Uterus (tissue), 4 donors: ENCODE results near the gene ZNF865. TPM values are rescaled to one million over a fixed set of nuclear protein-coding genes. Genes with fewer than 3 reads are reported as not detected.

Source experiments
- DNase-seq, 2 donors: peaks; one replicate each; pipeline ENCODE4 v3.0.0-alpha.2; 2019 to 2020
- H3K27ac ChIP-seq, 2 donors: fragments of 200-600 bp; sonication (generic); 1 replicate in 1 of 2; 2 replicates in 1 of 2; pipeline ENCODE4 v1.5.1; 2016 to 2018
- H3K27me3 ChIP-seq, 2 donors: fragments of 200-600 bp; sonication (generic); one replicate each; pipeline ENCODE4 v1.5.1; 2018 to 2019; ENCODE audit warnings: control low read depth in 1 of 2
- H3K36me3 ChIP-seq, 2 donors: fragments of 200-600 bp; sonication (generic); one replicate each; pipeline ENCODE4 v1.5.1; 2019; ENCODE audit warnings: control low read depth in 1 of 2
- H3K4me1 ChIP-seq, 2 donors: fragments of 200-600 bp; sonication (generic); one replicate each; pipeline ENCODE4 v1.5.1; 2018 to 2019; ENCODE audit warnings: control low read depth in 1 of 2
- H3K4me3 ChIP-seq, 2 donors: fragments of 200-600 bp; sonication (generic); 1 replicate in 1 of 2; 2 replicates in 1 of 2; pipeline ENCODE4 v1.5.1; 2018 to 2019; ENCODE audit warnings: mild to moderate bottlenecking in 1 of 2
- H3K9me3 ChIP-seq, 2 donors: fragments of 200-600 bp; sonication (generic); one replicate each; pipeline ENCODE4 v1.5.1; 2019; ENCODE audit warnings: control low read depth in 1 of 2
- POLR2A ChIP-seq, 2 donors: fragments of 450-650 bp; IDR thresholded peaks; one replicate each; pipeline ENCODE4 v1.6.1; 2016; ENCODE audit warnings: antibody characterized with exemption in 2 of 2, mild to moderate bottlenecking in 1 of 2, moderate library complexity in 1 of 2
- intact Hi-C: fragments of 100-400 bp; cut with DNase I; formaldehyde crosslinking; loops from one replicate; pipeline ENCODE4 v1.15.1; 2023; ENCODE audit warnings: low total_unique reads
- total RNA-seq, 4 donors: library from RNA; depleted of rRNA in 3 of 4; stranded (reverse); fragments of >200 nt in 3 of 4; gene quantifications; one replicate each; pipeline versions ENCODE4 v1.1.0 to v1.2.4, GENCODE V29; 2014 to 2023
- TF ChIP-seq, protein P1 (sequence below), 4 experiments: fragments of 200-600 bp in 2 of 4; fragments of 450-650 bp in 2 of 4; sonication (generic) in 2 of 4; IDR thresholded peaks; one replicate each; pipeline ENCODE4 v1.5.1; 2016 to 2019; ENCODE audit warnings: antibody characterized with exemption in 4 of 4, mild to moderate bottlenecking in 2 of 4, moderate library complexity in 1 of 4
- donor health status: DM: yes; HTN: yes; CAD: no.

Gene ZNF865
- total RNA-seq, 4 donors from 2014 or later = 2.0 to 24.2 (median 3.2) TPM; not detected in 1

GRCh38 chr19:55624109-55625003, 18.9 kb downstream of the ZNF865 start, which contains the start of gene ZNF784:
ZNF784 (minus strand) TSS chr19:55624566; CDS start chr19:55624561, 5 bp downstream.
- Histone ChIP-seq H3K9me3 (no peaks in the 10 kb centered on the region), H3K36me3 (no peaks in the 10 kb centered on the region), H3K27ac (peak within 1 kb of the TSS; percentile 94 to 99), H3K27me3 (no peaks in the 10 kb centered on the region), H3K4me1 (no peaks in the 10 kb centered on the region), H3K4me3 (peak within 1 kb of the TSS; percentile 58 to 70)
- DNase-seq = peak; percentile 92 to 93
- intact Hi-C loops = no loop called here
- TF ChIP-seq POLR2A (IDR thresholded peaks at IDR 0.05) = peak; percentile 30 to 69
- TF ChIP-seq, protein P1, sequence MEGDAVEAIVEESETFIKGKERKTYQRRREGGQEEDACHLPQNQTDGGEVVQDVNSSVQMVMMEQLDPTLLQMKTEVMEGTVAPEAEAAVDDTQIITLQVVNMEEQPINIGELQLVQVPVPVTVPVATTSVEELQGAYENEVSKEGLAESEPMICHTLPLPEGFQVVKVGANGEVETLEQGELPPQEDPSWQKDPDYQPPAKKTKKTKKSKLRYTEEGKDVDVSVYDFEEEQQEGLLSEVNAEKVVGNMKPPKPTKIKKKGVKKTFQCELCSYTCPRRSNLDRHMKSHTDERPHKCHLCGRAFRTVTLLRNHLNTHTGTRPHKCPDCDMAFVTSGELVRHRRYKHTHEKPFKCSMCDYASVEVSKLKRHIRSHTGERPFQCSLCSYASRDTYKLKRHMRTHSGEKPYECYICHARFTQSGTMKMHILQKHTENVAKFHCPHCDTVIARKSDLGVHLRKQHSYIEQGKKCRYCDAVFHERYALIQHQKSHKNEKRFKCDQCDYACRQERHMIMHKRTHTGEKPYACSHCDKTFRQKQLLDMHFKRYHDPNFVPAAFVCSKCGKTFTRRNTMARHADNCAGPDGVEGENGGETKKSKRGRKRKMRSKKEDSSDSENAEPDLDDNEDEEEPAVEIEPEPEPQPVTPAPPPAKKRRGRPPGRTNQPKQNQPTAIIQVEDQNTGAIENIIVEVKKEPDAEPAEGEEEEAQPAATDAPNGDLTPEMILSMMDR (IDR thresholded peaks at IDR 0.05) = no peak

DNA sequence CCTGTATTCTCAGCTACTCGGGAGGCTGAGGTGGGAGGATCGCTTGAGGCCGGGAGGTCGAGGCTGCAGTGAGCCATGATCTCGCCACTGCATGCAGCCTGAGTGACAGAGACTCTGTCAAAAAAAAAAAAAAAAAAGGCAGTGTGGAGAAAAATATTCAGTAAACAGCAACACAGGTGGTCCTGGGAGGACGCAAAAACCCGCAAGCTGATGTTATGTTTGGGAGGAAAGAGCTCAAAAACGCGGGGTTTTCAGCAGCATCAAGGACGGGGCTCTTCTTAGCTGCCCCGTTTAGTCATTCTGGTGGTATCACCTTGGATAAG, 19.5 kb downstream of the ZNF865 start:
- Histone ChIP-seq H3K4me3 (peak overlapping the region; percentile 58 to 70), H3K4me1 (no peaks in the 10 kb centered on the region), H3K27me3 (no peaks in the 10 kb centered on the region), H3K27ac (peak overlapping the region; percentile 94 to 99), H3K36me3 (no peaks in the 10 kb centered on the region), H3K9me3 (no peaks in the 10 kb centered on the region)
- TF ChIP-seq POLR2A (IDR thresholded peaks at IDR 0.05) = no peak
- TF ChIP-seq, protein P1 (IDR thresholded peaks at IDR 0.05) = no peak
- no peak for DNase-seq
- intact Hi-C loops = no loop called here

DNA sequence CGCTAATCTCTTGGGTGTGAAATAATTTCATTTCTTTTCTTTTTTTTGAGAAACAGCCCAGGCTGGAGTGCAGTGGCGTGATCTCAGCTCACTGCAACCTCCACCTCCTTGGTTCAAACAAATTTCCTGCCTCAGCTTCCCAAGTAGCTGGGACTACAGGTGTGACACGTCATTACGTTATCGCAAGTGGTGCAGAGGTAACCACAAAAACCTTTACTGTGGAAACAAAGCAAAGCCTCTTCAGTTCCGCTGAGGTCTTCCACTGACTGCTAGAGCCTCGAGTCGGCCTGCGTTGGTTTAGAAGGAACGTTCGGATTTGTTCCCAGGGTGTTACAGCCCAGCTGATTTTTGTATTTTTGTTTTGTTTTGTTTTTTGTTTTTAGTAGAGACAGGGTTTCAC, 20.9 kb downstream of the ZNF865 start:
- no peak for TF ChIP-seq POLR2A (IDR thresholded peaks at IDR 0.05)
- TF ChIP-seq, protein P1 (IDR thresholded peaks at IDR 0.05) = no peak
- intact Hi-C loops = no loop called here
- Histone ChIP-seq H3K4me1 (no peaks in the 10 kb centered on the region), H3K4me3 (no peak overlapping the region), H3K27ac (no peak overlapping the region), H3K36me3 (no peaks in the 10 kb centered on the region), H3K27me3 (no peaks in the 10 kb centered on the region), H3K9me3 (no peaks in the 10 kb centered on the region)
- DNase-seq = no peak

DNA sequence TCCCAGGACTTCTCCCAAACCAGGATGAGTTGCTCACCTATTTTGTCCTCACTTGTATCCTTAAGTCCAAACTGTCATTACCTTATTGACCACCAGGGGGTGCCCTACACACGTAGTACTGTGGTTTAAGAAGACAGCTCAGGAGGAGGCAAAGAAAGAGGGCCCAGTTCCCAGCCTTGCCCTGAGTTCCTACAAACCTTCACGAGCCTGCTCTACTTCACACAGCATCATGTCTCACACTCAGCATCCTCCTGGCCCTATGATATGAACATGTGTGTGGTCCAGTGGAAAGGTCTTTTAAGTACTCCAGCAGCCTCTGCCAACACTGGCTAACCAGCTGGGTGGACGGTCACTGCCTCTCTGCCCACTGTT, 27.0 kb downstream of the ZNF865 start:
- Histone ChIP-seq H3K27me3 (no peaks in the 10 kb centered on the region), H3K4me3 (no peak overlapping the region), H3K4me1 (peaks cover 0 to 21% of the 10 kb centered on the region in 2 donors), H3K27ac (peak overlapping the region in 1 of 2 donors; percentile 38), H3K9me3 (no peaks in the 10 kb centered on the region), H3K36me3 (no peaks in the 10 kb centered on the region)
- DNase-seq = peak; percentile 69 to 97
- TF ChIP-seq, protein P1 (IDR thresholded peaks at IDR 0.05) = peak; percentile 81 to 94 (median 86)
- TF ChIP-seq POLR2A (IDR thresholded peaks at IDR 0.05) = no peak
- intact Hi-C loops = no loop called here

GRCh38 chr19:55633861-55634260, 28.4 kb downstream of the ZNF865 start:
- TF ChIP-seq POLR2A (IDR thresholded peaks at IDR 0.05) = no peak
- TF ChIP-seq, protein P1 (IDR thresholded peaks at IDR 0.05) = no peak
- intact Hi-C loops = no loop called here
- Histone ChIP-seq H3K4me3 (no peak overlapping the region), H3K36me3 (no peaks in the 10 kb centered on the region), H3K9me3 (no peaks in the 10 kb centered on the region), H3K27me3 (no peaks in the 10 kb centered on the region), H3K27ac (peak overlapping the region in 1 of 2 donors; percentile 98), H3K4me1 (peaks cover 0 to 23% of the 10 kb centered on the region in 2 donors)
- no peak for DNase-seq
